ENCODE data around the gene GP5.

Gene GP5

GRCh38 chr3:194373899-194374298, 25.2 kb downstream of the GP5 start:
- no peak overlapping the region for H3K4me3 ChIP-seq (ENCODE audit: low read depth, low read length)
- TF ChIP-seq, protein P1, sequence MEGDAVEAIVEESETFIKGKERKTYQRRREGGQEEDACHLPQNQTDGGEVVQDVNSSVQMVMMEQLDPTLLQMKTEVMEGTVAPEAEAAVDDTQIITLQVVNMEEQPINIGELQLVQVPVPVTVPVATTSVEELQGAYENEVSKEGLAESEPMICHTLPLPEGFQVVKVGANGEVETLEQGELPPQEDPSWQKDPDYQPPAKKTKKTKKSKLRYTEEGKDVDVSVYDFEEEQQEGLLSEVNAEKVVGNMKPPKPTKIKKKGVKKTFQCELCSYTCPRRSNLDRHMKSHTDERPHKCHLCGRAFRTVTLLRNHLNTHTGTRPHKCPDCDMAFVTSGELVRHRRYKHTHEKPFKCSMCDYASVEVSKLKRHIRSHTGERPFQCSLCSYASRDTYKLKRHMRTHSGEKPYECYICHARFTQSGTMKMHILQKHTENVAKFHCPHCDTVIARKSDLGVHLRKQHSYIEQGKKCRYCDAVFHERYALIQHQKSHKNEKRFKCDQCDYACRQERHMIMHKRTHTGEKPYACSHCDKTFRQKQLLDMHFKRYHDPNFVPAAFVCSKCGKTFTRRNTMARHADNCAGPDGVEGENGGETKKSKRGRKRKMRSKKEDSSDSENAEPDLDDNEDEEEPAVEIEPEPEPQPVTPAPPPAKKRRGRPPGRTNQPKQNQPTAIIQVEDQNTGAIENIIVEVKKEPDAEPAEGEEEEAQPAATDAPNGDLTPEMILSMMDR (IDR thresholded peaks at IDR 0.05; ENCODE audit: borderline replicate concordance, insufficient read depth, low read depth, low read length) = no peak

DNA sequence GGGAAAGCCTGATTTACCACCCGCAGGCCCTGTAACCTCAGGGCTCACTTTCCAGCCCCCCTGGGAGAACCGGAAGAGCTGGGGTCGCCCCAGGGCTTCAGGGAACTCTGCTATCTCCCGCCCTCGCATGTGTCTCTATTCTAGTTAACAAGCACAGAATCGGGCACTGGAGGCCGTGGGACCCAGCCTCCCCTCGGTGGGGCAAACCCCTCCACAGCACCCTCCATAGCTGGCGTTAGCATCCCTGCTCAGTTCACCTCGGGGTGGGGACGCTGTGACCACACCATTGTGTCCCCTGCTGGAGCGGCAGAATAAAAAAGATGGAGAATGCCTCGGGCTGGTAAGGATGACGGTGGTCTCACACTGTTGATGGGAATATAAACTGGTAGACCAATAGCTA, 26.0 kb downstream of the GP5 start:
- H3K4me3 ChIP-seq (ENCODE audit: low read depth, low read length) = no peak overlapping the region
- TF ChIP-seq, protein P1 (IDR thresholded peaks at IDR 0.05; ENCODE audit: borderline replicate concordance, insufficient read depth, low read depth, low read length) = no peak

DNA sequence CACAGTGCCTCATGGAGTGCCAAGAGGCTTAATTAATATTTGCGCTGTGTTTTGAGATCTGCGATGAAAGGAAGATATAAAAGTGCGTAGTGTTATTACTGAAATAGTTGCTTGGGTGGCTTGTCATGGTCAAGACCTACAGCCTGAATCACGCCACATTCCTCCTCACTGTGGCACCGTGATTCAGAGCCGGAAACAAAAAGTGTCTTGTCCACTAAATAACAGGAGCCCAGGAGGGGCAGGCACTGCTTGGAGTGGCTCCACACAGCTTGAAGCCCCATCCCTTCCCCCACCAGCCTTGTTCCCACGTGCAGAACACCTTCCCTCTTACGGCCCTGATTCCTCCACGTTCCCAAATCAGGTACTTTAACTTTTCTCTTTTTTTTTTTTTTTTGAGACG, 28.3 kb downstream of the GP5 start:
- TF ChIP-seq, protein P1 (IDR thresholded peaks at IDR 0.05; ENCODE audit: borderline replicate concordance, insufficient read depth, low read depth, low read length) = no peak
- H3K4me3 ChIP-seq (ENCODE audit: low read depth, low read length) = no peak overlapping the region

DNA sequence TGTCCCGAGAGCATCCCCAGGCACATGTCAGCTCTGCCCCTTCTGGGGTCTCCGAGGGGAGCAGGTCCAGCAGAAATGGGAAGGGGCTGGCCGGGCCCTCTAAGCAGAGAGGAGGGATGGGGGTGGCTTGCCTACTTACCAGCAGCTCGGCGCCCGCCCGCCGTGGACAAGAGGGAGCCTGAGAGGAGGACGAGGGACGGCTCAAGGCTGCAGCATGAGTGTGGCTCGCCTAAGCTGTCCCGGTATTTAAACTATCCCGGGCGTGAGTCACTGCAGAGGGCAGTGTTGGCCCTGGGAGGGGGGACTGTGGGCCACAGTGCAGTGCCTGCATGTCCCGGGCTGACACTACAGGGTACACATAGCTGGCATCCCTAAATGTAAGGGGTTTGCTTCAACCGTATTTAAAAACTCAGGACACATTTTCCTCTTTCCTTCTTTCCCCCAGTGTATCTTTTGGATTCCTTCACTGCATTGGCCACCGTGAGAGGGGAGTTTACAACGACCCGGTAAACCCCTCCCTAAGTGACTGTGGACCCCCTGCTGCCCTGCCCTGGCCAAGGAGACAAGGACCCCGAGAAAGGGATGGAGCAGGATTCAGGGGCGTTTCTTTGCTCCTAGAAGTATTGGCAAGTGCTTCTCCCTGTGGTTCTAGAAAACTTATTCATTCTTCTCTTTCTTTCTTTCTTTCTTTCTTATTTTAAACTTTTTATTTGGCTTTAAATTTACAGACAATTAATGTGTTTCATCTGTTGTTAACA, 29.4 kb downstream of the GP5 start, which contains the start of gene LRRC15:
TSS of gene LRRC15 (minus strand) at position 222 of the 758 bp plus-strand sequence. CDS start 8,700 bp downstream, outside the sequence.
- no peak within 1 kb of the TSS for H3K4me3 ChIP-seq (ENCODE audit: low read depth, low read length)
- TF ChIP-seq, protein P1 (IDR thresholded peaks at IDR 0.05; ENCODE audit: borderline replicate concordance, insufficient read depth, low read depth, low read length) = no peak

GRCh38 chr3:194368918-194369317, 30.1 kb downstream of the GP5 start:
- TF ChIP-seq, protein P1 (IDR thresholded peaks at IDR 0.05; ENCODE audit: borderline replicate concordance, insufficient read depth, low read depth, low read length) = no peak
- no peak overlapping the region for H3K4me3 ChIP-seq (ENCODE audit: low read depth, low read length)

- H3K4me3 ChIP-seq (ENCODE audit: low read depth, low read length) = no peak overlapping the region
- TF ChIP-seq, protein P1 (IDR thresholded peaks at IDR 0.05; ENCODE audit: borderline replicate concordance, insufficient read depth, low read depth, low read length) = no peak
Observed at GRCh38 chr3:194367992-194368841, 30.8 kb downstream of the GP5 start.

All from GM12875 (cell line).